GM13977 (cell line): ENCODE measurements around the gene ATOH8.

Experiments used
- DNase-seq: peaks from one replicate; pipeline ENCODE4 v3.0.0; 2012; ENCODE audit warnings: low spot score
- CTCF ChIP-seq: IDR thresholded peaks from 2 replicates; pipeline ENCODE4 v1.5.1; 2012; ENCODE audit warnings: mild to moderate bottlenecking, control low read depth; ENCODE audit not compliant: insufficient read depth; ENCODE audit errors: extremely low read depth, missing control alignments
- in situ Hi-C: fragments of 300-500 bp; cut with MboI; formaldehyde crosslinking; loops from one replicate; pipeline ENCODE4 v1.12.0; 2022; ENCODE audit warnings: low sequenced_read_pairs, low pct_unique_long_range_greater_than_20kb, mixed read lengths, inconsistent platforms; ENCODE audit not compliant: unreplicated experiment

The ATOH8 gene

GRCh38 chr2:85735691-85736090, 18.1 kb upstream of the ATOH8 start:
- in situ Hi-C loops, result loop anchor here (5.0 kb wide), 1 partner anchor 77 kb away; no protein-coding TSS in a partner anchor
- TF ChIP-seq CTCF, result no peak
- no peak for DNase-seq

- no peak for TF ChIP-seq CTCF
- in situ Hi-C loops, result loop anchor here (5.0 kb wide), 1 partner anchor 76 kb away; no protein-coding TSS in a partner anchor
- no peak for DNase-seq
Observed at GRCh38 chr2:85736456-85737355, 17.1 kb upstream of the ATOH8 start.

- in situ Hi-C loops, result loop anchor here (5.0 kb wide), 1 partner anchor 75 kb away; no protein-coding TSS in a partner anchor
- no peak for DNase-seq
- TF ChIP-seq CTCF, result no peak
Observed at GRCh38 chr2:85737481-85737880, 16.3 kb upstream of the ATOH8 start.

- in situ Hi-C loops, result loop anchor here (5.0 kb wide), 1 partner anchor 74 kb away; no protein-coding TSS in a partner anchor
- TF ChIP-seq CTCF, result no peak
Observed at GRCh38 chr2:85737961-85738360, 15.8 kb upstream of the ATOH8 start.

GRCh38 chr2:85740193-85740592, 13.6 kb upstream of the ATOH8 start:
- DNase-seq, result no peak
- TF ChIP-seq CTCF, result no peak
- in situ Hi-C loops, result no loop called here

More at GRCh38 chr2:85737961-85738360, 15.8 kb upstream of the ATOH8 start:
- no peak for DNase-seq

- in situ Hi-C loops, result no loop called here
- TF ChIP-seq CTCF, result no peak
- DNase-seq, result no peak
Observed at GRCh38 chr2:85741211-85741832, 12.5 kb upstream of the ATOH8 start.
